Glutamatergic neuron (in vitro differentiated cells): Measurements from ENCODE around the gene ZP2. TPM values are rescaled to one million over a fixed set of nuclear protein-coding genes. Genes with fewer than 3 reads are reported as not detected.

Experiments used
- DNase-seq: peaks from one replicate; pipeline ENCODE4 v3.0.0; 2022
- H3K27ac Mint-ChIP-seq: one replicate; pipeline ENCODE4 v1.8.0; 2020; ENCODE audit warnings: mild to moderate bottlenecking, mixed read lengths, inconsistent platforms; ENCODE audit not compliant: unreplicated experiment
- H3K27me3 Mint-ChIP-seq: one replicate; pipeline ENCODE4 v1.8.0; 2020; ENCODE audit warnings: mild to moderate bottlenecking, moderate library complexity, mixed read lengths, inconsistent platforms; ENCODE audit not compliant: unreplicated experiment
- H3K36me3 Mint-ChIP-seq: one replicate; pipeline ENCODE4 v1.8.0; 2020; ENCODE audit warnings: mild to moderate bottlenecking, mixed read lengths, inconsistent platforms; ENCODE audit not compliant: unreplicated experiment
- H3K4me1 Mint-ChIP-seq: one replicate; pipeline ENCODE4 v1.8.0; 2020; ENCODE audit warnings: mild to moderate bottlenecking, low read depth, mixed read lengths, inconsistent platforms; ENCODE audit not compliant: unreplicated experiment
- H3K4me3 Mint-ChIP-seq: one replicate; pipeline ENCODE4 v1.8.0; 2020; ENCODE audit warnings: mild to moderate bottlenecking, mixed read lengths, inconsistent platforms; ENCODE audit not compliant: unreplicated experiment
- H3K9me3 Mint-ChIP-seq: one replicate; pipeline ENCODE4 v1.8.0; 2020; ENCODE audit warnings: mild to moderate bottlenecking, moderate library complexity, mixed read lengths, inconsistent platforms; ENCODE audit not compliant: unreplicated experiment
- total RNA-seq: library from RNA; stranded (reverse); fragmentation: NEBNext Ultra II Directional; extraction: Animal tissue kit (Norgen Biotek cat#: 25700); gene quantifications from one replicate; pipeline ENCODE4 v1.2.1, GENCODE V29; 2021; ENCODE audit not compliant: unreplicated experiment
- TF ChIP-seq, protein P1 (sequence below): fragments of 200-600 bp; sonication (generic); IDR thresholded peaks from one replicate; pipeline ENCODE4 v1.5.0; 2021; ENCODE audit not compliant: partially characterized antibody, unreplicated experiment

The ZP2 gene
- total RNA-seq, 1 donor from 2014 or later: not detected

DNA sequence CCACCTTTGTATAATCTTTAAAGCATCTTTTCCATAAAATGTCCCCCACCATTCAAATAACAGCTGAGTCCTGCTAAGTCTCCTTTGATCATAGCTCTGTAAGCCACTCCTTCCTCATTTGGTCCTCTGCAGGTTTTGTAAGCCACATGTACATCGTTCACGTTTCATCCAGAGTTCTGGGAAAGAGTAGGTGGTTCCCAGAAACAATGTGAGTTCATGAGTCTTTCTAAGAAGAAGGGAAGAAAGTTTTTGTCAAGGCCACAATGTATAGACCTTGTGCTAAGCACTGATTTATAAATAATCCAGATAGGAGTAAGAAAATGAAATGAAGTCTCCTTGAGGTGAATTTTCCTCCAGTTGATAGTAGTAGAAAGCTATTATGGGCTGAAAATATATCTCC, 13.4 kb upstream of the ZP2 start:
- Mint-ChIP-seq H3K36me3 (no peaks in the 10 kb centered on the region), H3K4me3 (no peak overlapping the region), H3K9me3 (peaks cover 2% of the 10 kb centered on the region), H3K4me1 (no peaks in the 10 kb centered on the region), H3K27ac (no peak overlapping the region), H3K27me3 (peaks cover 2% of the 10 kb centered on the region)
- DNase-seq: no peak
- TF ChIP-seq, protein P1, sequence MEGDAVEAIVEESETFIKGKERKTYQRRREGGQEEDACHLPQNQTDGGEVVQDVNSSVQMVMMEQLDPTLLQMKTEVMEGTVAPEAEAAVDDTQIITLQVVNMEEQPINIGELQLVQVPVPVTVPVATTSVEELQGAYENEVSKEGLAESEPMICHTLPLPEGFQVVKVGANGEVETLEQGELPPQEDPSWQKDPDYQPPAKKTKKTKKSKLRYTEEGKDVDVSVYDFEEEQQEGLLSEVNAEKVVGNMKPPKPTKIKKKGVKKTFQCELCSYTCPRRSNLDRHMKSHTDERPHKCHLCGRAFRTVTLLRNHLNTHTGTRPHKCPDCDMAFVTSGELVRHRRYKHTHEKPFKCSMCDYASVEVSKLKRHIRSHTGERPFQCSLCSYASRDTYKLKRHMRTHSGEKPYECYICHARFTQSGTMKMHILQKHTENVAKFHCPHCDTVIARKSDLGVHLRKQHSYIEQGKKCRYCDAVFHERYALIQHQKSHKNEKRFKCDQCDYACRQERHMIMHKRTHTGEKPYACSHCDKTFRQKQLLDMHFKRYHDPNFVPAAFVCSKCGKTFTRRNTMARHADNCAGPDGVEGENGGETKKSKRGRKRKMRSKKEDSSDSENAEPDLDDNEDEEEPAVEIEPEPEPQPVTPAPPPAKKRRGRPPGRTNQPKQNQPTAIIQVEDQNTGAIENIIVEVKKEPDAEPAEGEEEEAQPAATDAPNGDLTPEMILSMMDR: no peak

DNA sequence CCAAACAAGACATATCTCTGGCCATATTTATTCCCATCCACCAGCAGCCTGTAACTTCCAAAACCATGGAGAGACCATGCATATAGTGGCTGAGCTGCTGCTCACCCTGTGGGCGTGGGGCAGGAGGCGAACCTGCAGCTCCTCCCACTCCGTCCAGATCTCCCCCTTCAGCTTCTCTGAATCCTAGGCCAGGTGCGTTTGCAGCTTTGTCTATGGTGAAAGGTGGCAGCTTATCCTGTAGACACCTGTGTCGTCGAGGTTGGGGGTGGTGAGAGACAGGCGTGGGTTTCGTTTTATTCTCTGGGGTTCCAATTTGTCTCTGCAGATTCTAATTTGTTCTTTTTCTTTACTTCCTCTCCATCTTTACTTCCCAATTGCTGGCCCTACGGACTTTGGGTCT, 12.4 kb upstream of the ZP2 start:
- no peak overlapping the region for H3K27ac Mint-ChIP-seq
- no peaks in the 10 kb centered on the region for H3K36me3 Mint-ChIP-seq
- H3K4me3 Mint-ChIP-seq: no peak overlapping the region
- no peaks in the 10 kb centered on the region for H3K4me1 Mint-ChIP-seq
- TF ChIP-seq, protein P1: no peak
- H3K27me3 Mint-ChIP-seq: peaks cover 2% of the 10 kb centered on the region
- peaks cover 2% of the 10 kb centered on the region for H3K9me3 Mint-ChIP-seq
- DNase-seq: no peak

DNA sequence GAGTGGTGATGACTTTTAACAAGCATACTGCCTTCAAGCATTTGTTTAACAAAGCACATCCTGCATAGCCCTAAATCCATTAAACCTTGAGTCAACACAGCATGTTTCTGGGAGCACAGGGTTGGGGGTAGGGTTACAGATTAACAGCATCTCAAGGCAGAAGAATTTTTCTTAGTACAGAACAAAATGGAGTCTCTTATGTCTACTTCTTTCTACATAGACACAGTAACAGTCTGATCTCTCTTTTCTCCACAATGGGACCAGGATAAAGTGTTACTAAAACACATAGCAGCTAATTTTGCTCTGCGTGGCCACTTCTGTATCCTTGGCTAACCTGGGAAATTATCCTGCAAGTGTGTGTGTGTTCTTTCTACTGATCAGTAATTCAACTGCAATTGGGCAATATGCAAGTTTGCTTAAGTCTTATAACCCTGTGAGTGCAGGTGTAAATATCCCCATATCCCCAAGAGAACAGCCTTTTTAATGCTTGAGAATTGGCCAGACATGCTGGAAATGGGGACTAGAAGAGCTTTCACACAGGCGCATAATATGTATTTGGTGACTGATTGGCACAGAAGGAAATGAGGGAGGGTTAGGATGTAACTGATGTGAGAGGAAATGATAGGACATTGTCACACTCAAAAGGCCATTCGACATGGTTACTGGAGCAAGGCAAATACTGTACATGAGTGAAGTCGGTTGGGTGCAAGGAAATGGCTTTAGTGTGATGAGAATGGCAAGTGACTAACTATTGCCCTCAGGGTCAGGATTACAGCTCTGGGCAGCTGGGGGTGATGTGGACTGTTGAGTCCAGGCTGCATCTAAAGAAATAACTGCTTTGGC, 11.3 kb upstream of the ZP2 start:
- Mint-ChIP-seq H3K27me3 (peaks cover 2% of the 10 kb centered on the region), H3K4me1 (no peaks in the 10 kb centered on the region), H3K9me3 (peaks cover 2% of the 10 kb centered on the region), H3K36me3 (no peaks in the 10 kb centered on the region), H3K4me3 (no peak overlapping the region), H3K27ac (no peak overlapping the region)
- DNase-seq: no peak
- TF ChIP-seq, protein P1: no peak

DNA sequence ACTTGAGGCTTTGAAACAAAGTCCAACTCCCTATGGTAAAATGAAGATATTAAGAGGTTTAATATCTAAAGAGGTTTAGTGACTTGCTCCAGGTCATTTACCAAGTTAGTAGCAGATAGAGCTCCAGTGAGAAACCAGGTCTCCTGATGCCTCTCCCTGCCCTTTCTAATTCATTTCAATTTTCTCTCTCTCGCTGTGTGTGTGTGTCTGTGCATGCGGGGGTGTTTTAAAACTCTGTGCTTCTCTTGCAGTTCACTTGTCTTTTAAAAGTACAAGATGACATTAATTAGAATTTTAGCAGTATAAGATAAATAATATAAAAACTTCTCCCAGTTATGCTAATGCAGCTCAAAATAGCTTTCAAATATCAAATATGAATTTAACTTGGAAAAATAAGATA, 8.2 kb upstream of the ZP2 start:
- no peak overlapping the region for H3K27ac Mint-ChIP-seq
- no peaks in the 10 kb centered on the region for H3K27me3 Mint-ChIP-seq
- TF ChIP-seq, protein P1: no peak
- peaks cover 3% of the 10 kb centered on the region for H3K9me3 Mint-ChIP-seq
- no peak overlapping the region for H3K4me3 Mint-ChIP-seq
- no peaks in the 10 kb centered on the region for H3K4me1 Mint-ChIP-seq
- H3K36me3 Mint-ChIP-seq: no peaks in the 10 kb centered on the region
- no peak for DNase-seq

DNA sequence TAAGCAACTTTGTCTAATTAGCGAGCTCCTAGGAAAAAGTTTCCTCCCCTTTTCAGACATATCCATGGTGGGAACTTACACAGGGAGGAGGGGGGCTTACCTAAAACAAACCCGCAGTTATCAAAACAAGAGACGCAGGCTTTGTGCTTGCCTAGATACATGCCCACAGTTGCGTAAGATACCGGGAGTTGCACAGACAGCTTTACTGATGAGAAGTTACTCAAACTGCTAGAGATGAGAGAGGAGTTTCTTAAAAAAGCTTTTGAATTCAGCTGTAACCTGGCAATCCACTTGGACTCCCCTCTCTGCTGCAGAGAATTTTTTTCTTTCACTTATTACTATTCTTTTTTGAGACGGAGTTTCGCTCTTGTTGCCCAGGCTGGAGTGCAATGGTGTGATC, 6.8 kb upstream of the ZP2 start:
- no peak overlapping the region for H3K27ac Mint-ChIP-seq
- H3K27me3 Mint-ChIP-seq: no peaks in the 10 kb centered on the region
- H3K4me1 Mint-ChIP-seq: no peaks in the 10 kb centered on the region

More for the DNA sequence above, 6.8 kb upstream of the ZP2 start:
- DNase-seq: no peak
- Mint-ChIP-seq H3K9me3 (peaks cover 3% of the 10 kb centered on the region), H3K4me3 (no peak overlapping the region), H3K36me3 (no peaks in the 10 kb centered on the region)
- TF ChIP-seq, protein P1: no peak
